ENCODE data around the gene AKR1B15.

AKR1B15 gene

GRCh38 chr7:134505856-134506255 is 43.1 kb upstream of the AKR1B15 start:
- H3K36me3 Mint-ChIP-seq (ENCODE audit: low read depth): no peaks in the 10 kb centered on the region
- no peaks in the 10 kb centered on the region for H3K4me1 Mint-ChIP-seq
- no peak overlapping the region for H3K27ac Mint-ChIP-seq
- no peak for TF ChIP-seq CTCF (IDR thresholded peaks at IDR 0.05)
- H3K4me3 Mint-ChIP-seq: no peak overlapping the region
- no peak for DNase-seq
- peaks cover 10% of the 10 kb centered on the region for H3K27me3 Mint-ChIP-seq (ENCODE audit: low read depth, poor library complexity)
- H3K9me3 Mint-ChIP-seq: no peaks in the 10 kb centered on the region

- Mint-ChIP-seq H3K36me3 (ENCODE audit: low read depth) (no peaks in the 10 kb centered on the region), H3K27ac (no peak overlapping the region), H3K9me3 (no peaks in the 10 kb centered on the region), H3K4me3 (no peak overlapping the region), H3K27me3 (ENCODE audit: low read depth, poor library complexity) (peaks cover 23% of the 10 kb centered on the region), H3K4me1 (no peaks in the 10 kb centered on the region)
- no peak for TF ChIP-seq CTCF (IDR thresholded peaks at IDR 0.05)
- no peak for DNase-seq
Observed at GRCh38 chr7:134509010-134509409, 39.9 kb upstream of the AKR1B15 start.

- peaks cover 6% of the 10 kb centered on the region for H3K4me1 Mint-ChIP-seq
- H3K27me3 Mint-ChIP-seq (ENCODE audit: low read depth, poor library complexity): peaks cover 26% of the 10 kb centered on the region
- no peaks in the 10 kb centered on the region for H3K36me3 Mint-ChIP-seq (ENCODE audit: low read depth)
- no peak overlapping the region for H3K4me3 Mint-ChIP-seq
- H3K27ac Mint-ChIP-seq: no peak overlapping the region
- no peaks in the 10 kb centered on the region for H3K9me3 Mint-ChIP-seq
- no peak for TF ChIP-seq CTCF (IDR thresholded peaks at IDR 0.05)
- no peak for DNase-seq
Observed at GRCh38 chr7:134510646-134511045, 38.3 kb upstream of the AKR1B15 start.

- Mint-ChIP-seq H3K4me1 (peaks cover 6% of the 10 kb centered on the region), H3K4me3 (no peak overlapping the region), H3K27me3 (ENCODE audit: low read depth, poor library complexity) (peaks cover 31% of the 10 kb centered on the region), H3K27ac (no peak overlapping the region), H3K9me3 (no peaks in the 10 kb centered on the region), H3K36me3 (ENCODE audit: low read depth) (no peaks in the 10 kb centered on the region)
- no peak for TF ChIP-seq CTCF (IDR thresholded peaks at IDR 0.05)
- no peak for DNase-seq
Observed at GRCh38 chr7:134512271-134512670, 36.6 kb upstream of the AKR1B15 start.

GRCh38 chr7:134513169-134513752 is 35.6 kb upstream of the AKR1B15 start:
- peak; percentile 68 for TF ChIP-seq CTCF (IDR thresholded peaks at IDR 0.05)
- H3K9me3 Mint-ChIP-seq: no peaks in the 10 kb centered on the region
- peak; percentile 49 for DNase-seq
- peaks cover 26% of the 10 kb centered on the region for H3K27me3 Mint-ChIP-seq (ENCODE audit: low read depth, poor library complexity)
- H3K36me3 Mint-ChIP-seq (ENCODE audit: low read depth): no peaks in the 10 kb centered on the region
- no peak overlapping the region for H3K27ac Mint-ChIP-seq
- no peak overlapping the region for H3K4me3 Mint-ChIP-seq
- peaks cover 6% of the 10 kb centered on the region for H3K4me1 Mint-ChIP-seq

GRCh38 chr7:134514106-134514505 is 34.8 kb upstream of the AKR1B15 start:
- Mint-ChIP-seq H3K9me3 (no peaks in the 10 kb centered on the region), H3K27me3 (ENCODE audit: low read depth, poor library complexity) (peaks cover 21% of the 10 kb centered on the region), H3K27ac (no peak overlapping the region), H3K4me3 (no peak overlapping the region), H3K4me1 (peaks cover 6% of the 10 kb centered on the region), H3K36me3 (ENCODE audit: low read depth) (no peaks in the 10 kb centered on the region)
- TF ChIP-seq CTCF (IDR thresholded peaks at IDR 0.05): no peak
- no peak for DNase-seq
